SIG-M5 (cell line): ENCODE measurements around the gene C2orf92.

ENCODE experiments used
- DNase-seq: peaks from one replicate; lab custom pipeline; 2025; lab: John Stamatoyannopoulos, UW

C2orf92 gene

DNA sequence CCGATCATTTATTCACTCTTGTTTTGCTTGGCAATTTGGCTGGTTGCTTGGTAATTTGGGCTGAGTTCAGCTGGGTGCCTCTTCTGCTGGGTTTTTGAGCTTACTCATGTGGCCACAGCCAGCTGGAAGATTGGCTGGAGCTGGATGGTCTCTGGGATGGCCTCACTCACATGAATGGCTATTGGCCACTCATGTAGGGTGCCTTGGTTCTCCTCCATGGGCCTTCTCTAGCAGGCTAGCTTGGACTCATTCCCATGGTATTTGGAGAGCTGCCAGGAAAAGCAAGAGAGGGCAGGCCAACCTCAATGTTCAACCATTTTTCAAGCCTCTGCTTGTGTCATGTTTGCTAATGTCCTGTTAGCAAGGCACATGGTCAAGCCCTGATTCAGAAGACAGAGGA, 60.7 kb downstream of the C2orf92 start:
- DNase-seq = no peak

DNA sequence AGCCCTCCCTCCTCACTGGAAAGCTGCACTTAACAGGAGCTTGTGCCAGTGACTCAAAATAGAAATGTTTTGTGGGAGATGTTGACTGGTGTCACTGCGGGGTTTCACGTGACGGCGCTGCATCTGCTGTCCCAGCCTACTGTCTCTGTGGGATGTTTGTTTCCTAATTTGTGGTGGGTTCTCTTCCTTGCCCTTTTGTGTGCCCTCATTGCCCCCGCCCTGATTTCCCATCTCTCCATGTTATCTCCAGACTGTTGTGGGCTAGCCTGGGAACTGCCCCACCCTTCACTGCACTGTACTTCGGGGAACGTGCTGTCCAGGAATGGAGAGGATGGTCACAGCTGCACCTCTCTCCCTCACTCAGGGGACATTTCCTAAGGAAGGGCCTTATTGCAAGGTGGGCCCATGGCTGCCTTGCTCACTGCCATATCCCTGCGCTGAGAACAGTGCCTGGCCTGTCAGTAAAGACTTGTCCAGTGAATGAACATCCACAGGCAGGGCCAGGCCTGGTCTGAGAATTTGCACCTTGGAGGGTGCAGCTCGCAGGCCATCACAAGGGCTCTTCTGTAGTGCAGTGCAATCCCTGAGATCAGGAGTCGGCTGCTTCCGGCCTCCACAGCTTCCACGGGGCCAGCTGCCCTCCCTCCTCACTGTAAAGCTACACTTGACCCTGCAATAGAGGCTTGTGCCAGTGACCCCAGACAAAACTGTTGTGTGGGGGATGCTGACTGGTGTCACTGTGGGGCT, 61.9 kb downstream of the C2orf92 start:
- DNase-seq = no peak

DNA sequence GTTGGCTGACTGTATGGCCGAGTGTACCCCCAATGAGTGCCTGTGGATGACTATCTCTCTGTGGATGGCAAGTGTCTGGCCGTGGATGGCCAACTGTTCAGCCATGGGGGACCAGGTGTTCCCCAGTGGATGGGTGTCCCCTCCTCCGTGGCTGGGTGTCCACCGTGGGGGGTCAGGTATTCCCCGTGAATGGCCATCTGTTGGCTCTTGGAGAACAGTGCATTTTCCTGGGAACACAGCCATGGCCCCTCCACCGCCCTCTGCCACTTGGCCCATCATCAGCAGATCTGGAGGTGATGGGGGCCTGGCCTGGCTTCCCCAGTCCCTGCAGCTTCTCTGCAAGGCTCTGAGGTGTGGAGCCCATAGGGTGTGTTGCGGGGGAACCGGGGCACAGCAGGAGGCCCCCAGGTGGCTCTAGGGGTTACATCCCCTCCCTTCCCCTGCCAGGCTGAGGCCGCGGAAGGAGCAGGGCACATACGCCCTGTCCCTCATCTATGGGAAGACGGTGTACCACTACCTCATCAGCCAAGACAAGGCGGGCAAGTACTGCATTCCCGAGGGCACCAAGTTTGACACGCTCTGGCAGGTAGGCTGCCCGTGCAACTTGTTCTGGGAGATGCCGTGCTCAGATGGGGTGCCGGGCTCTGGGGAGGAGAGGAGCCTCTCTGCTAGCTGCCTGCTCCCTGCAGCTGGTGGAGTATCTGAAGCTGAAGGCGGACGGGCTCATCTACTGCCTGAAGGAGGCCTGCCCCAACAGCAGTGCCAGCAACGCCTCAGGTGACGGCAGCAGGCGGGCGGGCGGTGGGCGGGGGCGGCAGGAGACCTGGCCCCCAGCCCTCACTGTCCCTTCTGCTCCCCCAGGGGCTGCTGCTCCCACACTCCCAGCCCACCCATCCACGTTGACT, 63.2 kb downstream of the C2orf92 start:
- no peak for DNase-seq

DNA sequence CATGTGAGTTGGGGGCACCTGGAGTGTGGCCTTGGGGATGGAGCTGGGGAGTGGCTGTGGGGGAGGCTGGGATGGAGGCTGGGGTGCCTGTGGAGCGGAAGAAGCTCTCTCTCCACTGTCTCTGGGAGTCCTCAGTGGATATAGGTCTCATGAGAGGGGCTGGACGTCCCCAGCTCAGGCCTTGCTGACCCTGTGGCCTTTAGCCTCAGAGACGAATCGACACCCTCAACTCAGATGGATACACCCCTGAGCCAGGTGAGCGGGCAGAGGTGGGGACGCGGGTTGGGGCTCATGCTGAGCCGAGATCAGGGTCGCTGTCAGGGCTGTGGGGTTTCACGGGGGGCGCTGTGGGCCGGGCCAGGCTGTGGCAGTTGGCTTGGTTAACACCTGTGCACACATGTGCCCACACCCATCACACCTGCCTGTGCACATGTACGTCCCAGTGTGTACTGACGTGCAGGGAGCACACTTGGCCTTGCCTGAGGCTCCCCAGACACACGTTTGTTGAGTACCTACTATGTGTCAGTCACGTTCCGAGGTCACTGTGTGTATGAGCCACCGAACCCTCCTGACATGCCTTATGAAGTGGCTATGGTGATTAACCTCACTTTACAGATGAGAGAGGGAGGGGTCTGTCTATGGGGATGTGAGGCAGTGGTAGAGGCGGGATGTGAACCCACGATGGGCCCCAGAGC, 64.0 kb downstream of the C2orf92 start:
- DNase-seq = no peak

DNA sequence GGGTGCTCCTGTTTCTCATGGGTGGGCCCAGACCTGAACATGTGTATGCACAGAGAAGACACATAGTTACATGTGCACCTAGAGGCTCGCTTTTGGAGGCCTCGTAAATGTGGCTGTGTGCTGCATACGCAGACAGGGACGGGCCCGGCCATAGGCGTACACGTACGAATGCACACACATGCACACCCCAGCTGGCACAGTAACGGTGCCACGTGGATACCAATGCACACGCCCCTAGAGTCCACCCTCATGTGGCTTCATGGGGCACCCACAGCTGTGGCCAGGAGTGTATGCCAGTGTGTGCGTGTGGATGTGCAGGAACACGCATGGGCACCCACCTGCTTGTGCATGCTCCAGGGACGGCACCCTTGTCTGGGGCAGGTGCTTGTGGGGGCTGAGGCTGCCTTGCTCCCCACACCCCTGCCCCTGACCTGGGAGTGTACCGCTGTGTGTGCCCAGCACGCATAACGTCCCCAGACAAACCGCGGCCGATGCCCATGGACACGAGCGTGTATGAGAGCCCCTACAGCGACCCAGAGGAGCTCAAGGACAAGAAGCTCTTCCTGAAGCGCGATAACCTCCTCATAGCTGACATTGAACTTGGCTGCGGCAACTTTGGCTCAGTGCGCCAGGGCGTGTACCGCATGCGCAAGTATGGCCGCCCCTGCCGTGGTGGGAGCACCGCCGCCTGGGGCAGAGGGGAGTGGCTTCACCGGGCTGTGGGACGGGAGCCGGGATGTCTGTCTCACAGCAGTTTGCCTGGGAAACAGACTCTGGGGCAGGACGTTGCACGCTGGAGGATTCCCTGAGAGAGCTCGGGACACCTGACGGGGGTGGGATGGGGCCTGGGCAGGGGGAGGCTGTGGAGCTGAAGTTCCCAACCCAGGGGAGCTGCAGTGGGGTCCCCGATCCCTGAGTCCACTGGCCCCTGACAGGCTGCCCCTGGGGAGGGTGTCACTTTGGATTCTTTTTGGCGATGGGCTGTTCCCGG, 64.8 kb downstream of the C2orf92 start:
- no peak for DNase-seq

DNA sequence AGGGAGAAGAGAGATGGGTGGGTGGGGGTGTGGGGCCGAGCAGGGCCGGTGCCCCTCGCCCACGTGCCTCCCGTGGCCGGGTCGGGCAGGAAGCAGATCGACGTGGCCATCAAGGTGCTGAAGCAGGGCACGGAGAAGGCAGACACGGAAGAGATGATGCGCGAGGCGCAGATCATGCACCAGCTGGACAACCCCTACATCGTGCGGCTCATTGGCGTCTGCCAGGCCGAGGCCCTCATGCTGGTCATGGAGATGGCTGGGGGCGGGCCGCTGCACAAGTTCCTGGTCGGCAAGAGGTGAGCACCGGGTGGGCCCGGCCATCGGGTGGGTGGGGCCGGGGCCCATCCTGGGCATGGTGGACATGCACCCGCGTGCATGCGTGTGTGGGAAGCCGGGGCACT, 65.6 kb downstream of the C2orf92 start:
- no peak for DNase-seq

DNA sequence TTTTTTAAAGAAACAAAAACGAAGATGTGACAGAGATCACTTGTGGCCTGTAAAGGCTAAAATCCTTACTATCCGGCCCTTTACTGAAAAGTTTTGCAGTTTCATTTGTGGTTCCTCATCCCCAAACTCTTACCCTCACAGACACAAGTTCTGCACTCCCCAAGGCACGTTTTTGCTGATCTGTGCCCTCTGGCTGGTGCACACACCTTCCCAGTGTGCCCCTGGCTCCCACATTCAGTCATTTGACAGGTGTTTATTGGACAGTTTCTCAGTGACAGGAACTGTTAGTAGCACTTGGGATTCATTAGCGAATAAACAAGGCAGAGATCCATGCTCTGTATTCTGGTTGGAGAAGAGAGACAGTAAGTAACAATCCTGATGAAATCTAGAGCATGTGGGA, 66.7 kb downstream of the C2orf92 start:
- DNase-seq = no peak

DNA sequence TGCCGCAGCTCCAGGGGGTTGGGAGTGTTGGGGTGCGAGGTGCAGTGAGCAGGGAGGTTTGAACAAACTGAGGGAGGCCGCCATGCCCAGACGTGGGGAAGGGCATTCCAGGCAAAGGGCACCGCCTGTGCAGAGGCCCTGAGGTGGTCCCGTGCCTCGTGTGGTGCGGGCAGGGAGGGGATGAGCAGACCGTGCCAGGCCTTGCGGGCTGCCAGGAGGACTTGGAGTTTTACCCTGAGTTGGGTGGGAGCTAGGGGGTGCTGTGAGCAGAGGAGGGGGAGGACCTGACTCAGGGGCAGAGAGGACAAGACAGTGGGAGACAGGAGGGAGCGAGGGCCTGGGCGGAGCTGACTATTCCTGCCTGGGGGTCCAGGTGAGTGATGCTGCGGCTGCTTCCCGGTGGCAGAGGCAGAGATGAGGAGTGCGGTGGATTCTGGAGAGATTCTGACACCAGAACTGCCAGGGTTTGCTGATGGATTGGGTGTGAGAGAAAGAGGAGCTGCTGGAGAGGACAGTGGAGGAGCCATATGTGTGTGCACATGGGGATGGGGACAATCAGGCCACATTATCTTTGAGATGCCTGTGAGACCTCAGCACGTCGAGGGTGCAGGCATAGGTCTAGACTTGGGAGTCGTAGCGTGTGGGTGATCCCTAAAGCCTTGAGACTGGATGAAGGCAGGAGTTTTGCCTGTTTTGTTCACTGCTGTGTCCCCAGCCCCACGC, 67.3 kb downstream of the C2orf92 start:
- no peak for DNase-seq

DNA sequence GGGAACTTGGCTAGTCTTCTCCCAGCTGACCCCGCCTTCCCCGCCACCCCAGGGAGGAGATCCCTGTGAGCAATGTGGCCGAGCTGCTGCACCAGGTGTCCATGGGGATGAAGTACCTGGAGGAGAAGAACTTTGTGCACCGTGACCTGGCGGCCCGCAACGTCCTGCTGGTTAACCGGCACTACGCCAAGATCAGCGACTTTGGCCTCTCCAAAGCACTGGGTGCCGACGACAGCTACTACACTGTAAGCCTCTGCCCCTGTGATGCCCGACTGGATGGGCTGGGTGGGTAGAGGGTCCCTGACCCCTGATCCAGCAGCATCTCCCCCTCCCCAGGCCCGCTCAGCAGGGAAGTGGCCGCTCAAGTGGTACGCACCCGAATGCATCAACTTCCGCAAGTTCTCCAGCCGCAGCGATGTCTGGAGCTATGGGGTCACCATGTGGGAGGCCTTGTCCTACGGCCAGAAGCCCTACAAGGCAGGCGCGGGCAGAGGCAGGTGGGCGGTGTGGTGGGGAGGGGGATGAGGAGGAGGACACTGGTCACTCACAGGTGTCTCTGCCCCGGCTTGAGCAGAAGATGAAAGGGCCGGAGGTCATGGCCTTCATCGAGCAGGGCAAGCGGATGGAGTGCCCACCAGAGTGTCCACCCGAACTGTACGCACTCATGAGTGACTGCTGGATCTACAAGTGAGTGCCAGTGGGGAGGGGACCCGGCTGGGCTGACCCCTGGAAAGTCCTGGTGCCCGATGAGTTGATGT, 68.1 kb downstream of the C2orf92 start:
- no peak for DNase-seq

DNA sequence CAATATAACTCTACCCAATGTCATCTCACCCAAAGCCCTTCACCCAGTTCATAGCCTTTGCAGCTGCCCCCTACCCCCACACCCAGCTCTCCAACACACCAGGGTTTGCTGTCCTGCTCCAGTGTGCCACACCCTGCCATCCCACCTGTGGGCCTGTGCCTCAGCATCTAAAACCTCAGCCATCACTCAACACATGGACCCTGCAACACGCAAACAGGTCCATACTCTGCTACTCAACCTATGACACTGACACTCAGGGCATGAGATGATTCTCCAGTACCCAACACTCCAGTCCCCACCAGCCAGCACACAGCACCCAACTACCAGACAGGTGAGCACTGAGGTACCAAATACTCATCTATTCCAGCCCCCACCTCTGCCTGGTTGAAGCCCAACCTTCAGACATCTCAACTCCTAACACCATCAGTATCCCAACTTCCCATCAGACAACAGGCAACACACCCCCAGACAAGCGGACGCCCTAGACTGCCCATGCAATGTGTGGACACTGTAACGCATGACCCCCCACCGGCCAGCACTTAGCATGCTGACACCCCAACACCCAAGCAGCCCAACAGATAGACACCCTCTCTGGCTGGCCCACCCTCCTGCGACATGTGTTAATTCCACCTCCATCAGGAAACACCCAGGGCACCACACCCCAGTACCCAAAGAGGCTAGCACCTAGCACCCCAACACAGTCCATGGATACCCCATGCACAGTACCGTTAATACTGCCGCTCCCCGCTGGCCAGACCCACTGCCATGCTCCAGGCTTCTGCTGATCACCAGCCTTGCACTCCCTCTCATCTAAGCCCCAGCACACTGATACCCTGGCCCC, 68.9 kb downstream of the C2orf92 start:
- DNase-seq = no peak

DNA sequence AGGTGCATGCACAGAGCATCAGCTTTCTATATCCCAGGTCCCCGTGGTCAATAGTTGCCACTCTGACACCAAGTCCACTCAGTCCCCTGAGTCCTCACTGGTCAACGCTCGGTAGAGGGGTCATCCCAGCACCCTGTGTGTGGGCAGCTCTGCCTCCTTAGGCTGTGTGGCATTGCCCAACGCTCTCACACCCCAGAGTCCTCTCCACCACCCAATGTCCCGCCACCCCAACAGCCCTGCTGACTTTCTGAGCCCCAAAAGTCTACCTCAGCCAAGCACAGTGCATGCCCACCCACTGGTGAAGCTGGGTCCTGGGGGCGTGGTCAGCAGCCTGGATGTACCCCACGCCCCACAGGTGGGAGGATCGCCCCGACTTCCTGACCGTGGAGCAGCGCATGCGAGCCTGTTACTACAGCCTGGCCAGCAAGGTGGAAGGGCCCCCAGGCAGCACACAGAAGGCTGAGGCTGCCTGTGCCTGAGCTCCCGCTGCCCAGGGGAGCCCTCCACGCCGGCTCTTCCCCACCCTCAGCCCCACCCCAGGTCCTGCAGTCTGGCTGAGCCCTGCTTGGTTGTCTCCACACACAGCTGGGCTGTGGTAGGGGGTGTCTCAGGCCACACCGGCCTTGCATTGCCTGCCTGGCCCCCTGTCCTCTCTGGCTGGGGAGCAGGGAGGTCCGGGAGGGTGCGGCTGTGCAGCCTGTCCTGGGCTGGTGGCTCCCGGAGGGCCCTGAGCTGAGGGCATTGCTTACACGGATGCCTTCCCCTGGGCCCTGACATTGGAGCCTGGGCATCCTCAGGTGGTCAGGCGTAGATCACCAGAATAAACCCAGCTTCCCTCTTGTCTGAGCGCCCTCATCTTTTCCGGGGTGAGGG, 69.7 kb downstream of the C2orf92 start:
- DNase-seq = no peak

DNA sequence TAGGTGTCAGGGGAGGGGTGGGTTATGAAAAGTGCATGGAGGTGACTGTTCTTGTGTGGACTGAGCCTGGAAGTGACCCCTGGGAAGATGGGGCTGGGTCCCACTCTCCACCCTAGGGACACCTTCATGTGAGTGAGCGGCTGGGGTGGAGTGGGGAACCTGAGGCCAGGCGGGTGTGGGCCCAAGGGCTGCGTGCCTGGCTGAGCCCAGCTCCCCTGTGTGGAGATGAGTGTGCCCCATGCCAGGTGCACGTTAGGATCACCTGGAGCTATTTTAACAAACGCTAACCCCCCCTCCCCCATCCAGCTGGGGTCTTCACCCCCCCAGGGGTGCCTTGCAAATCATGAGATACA, 70.4 kb downstream of the C2orf92 start:
- DNase-seq = no peak

DNA sequence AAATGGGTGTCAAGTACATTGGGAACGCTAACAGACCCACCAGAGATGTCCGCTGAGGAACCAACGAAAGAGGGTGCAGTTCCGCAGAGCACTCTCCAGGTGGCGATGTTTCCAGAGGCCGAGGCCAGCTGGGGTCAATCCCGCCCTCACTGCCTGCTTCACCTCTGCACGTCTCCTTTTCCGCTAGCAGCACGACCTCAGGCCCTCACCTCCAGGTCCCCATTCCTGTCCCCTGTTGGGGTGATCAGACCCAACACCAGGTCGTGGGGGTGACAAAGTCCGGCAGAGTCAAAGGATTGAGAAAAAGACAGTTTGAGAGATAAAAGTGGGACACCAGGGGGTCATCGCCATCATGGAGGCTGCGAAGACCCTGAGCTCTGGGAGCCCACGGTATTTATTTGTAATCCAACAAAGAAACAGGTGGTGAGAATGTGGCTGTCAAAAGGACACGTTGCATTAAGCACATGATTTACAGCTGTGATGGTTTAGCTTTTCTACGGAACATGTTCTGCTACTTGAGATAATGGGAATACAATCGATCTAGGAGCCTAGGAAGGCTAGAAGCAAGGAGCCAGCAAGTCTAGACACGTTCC, 71.2 kb downstream of the C2orf92 start:
- no peak for DNase-seq

DNA sequence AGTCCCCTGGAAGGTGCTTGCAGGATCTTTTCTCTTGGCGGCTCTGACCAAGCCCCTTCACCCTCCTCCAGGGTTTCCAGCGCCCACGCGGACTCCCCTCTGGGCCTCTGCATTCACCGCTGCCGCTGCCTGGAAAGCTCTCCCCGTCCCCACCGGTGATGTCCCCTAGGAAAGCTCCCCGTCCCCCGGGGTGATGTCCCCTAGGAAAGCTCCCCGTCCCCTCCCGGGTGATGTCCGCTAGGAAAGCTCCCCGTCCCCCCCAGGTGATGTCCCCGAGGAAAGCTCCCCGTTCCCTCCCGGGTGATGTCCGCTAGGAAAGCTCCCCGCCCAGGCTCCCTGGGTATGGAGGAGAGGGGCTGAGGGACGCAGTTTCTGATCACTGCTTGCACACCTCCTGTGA, 71.7 kb downstream of the C2orf92 start:
- no peak for DNase-seq

DNA sequence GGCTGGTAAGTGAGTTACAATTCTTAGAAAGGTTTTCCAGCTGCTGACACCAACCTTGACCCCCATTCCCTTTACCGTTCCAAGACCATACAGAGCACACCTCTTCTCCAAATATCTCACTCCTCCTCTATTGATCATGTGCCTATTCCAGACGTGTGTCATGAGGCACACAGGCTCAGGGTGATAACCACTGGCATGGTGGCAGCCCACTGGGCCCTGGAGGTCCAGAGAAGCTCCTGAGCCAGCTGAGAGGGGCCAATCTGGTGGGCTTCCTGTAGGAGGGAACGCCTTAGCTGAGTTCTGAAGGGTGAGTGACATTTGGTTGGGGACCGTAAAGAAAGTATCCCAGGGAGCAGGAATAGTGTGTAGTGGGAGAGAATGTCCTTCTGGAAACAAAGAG, 72.2 kb downstream of the C2orf92 start:
- DNase-seq = no peak

DNA sequence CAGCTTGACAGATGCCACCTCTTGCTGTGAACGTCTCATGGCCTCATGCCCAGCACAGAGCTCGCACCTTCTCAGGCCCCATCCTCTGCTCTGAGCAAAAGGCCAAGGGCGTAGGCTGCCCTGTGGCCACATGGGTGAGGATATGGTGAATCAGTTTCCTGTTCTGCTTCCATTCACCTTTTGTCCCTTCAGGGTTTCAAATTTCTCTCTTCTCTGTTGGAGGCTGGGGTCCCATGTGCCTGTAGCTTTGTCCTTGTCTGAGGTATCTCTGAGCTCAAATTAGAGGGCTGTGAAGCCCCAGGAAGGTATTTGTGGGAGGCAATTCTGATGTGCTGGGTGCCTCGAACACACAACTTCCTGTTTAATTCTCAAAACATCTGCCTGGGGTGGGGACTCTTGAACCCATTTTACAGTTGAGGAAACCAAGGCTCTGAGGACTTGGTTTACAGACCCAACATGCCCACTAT, 72.9 kb downstream of the C2orf92 start:
- no peak for DNase-seq

DNA sequence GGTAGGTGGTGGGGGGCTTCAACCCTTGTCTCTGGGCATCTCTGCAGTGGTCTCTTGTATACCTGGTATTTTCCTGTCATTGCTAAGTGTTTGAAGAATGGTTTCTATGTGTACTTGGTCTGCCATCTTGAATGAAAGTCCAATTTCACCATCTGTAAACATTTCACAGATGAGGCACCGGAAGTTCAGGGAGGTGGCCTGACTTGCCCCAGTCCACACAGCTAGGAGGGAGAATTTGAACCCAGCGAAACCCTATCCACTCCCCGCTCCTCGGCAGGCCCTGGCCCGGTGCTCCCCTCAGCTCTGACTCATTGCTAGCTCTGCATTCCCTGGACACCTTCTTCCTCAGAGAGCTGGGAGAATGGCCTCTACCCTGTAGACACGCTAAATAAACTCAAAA, 74.4 kb downstream of the C2orf92 start:
- no peak for DNase-seq
